CD4-positive, alpha-beta T cell treated with Interleukin-15 for 4 hours (primary cell): ENCODE data around the gene CAP2.

Experiments
- DNase-seq: peaks from one replicate; pipeline ENCODE4 v3.0.0-alpha.2; 2020; ENCODE audit warnings: low spot score

Gene CAP2

DNA sequence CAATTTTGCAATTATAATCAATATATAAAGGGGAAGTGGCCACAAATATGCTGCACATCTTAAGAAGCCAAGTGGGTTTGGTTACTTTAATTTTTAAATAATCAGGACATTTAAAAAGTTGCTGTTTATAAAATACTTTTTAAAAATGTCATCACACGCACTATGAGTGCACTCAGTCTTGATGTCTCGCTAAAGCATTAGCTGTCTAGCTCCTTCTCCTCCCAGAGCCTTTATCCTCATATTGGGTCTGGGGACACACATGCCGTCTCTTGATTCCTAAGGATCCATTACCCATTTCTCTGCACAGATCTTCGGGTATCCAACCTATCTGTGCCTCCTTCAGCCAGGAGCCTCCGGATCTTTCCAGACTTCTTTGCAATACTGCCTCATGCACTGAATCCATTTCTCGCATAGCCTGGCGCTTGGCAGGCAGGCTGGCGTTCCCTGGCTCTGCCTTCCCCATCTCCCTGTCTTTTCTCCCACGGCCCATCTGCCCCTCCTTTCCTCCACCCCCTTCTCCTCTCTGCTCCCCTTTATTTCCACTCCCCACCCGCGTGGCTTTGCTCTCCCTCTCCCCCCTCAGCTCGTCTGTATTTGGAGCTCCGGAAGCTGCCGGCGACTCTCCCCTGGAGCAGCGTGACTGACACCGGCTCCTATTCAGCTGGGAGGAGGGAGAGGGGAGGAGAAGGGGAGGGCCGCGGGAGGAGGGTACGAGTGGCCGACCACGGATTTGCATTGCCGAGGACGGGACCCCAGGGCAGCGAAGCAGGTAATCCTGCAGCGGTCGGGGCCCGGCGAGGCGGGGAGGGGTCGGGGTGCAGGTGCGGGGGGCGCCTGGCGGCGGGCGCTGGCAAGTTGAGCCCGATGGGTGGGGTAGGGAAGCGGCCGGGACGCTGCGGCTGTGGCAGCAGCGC lies at the start of gene CAP2:
TSS of gene CAP2 (plus strand) at position 618 of the 914 bp plus-strand sequence. CDS start 27,961 bp downstream, outside the sequence.
- DNase-seq: no peak

GRCh38 chr6:17347012-17347411 lies 46.4 kb upstream of the CAP2 start:
- DNase-seq: no peak

GRCh38 chr6:17349427-17349826 lies 44.0 kb upstream of the CAP2 start:
- DNase-seq: no peak

GRCh38 chr6:17352302-17352701 lies 41.1 kb upstream of the CAP2 start:
- DNase-seq: no peak

DNA sequence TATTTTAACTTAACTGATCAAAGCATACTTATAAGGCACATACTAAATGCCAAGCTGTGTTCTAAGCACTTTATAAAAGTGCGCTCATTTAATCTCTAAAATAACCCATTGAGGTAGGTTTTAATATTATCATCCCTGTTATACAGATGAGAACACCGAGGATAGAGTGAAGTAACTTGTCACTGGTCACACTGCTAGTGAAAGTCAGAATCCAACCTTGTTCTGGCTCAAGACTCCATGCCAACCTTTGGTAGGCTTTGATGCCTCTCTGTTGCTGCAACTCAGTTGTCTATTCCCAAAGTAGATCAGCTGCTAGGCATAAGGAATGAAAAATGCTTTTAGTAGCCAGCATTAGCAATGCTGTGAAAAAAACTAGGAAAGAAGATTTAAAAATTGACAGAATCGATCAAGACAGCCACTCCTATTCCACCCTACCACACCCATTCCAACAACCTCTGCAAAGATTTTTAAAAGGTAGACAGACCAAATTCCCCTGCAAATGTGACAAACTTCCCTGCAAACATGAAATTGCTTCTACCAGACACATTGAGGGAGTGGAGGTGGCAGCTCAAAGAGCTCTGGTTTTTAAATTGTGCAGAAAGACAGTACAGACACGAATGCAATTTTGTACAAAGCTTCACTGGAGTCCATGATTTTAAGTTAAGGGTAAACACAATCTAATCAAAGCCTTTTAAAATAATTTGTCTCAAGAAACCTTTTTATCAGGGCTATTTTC lies 39.8 kb upstream of the CAP2 start:
- DNase-seq: no peak

GRCh38 chr6:17354700-17355403 lies 38.5 kb upstream of the CAP2 start:
- no peak for DNase-seq

GRCh38 chr6:17355404-17355774 lies 38.0 kb upstream of the CAP2 start:
- no peak for DNase-seq

GRCh38 chr6:17358515-17358914 lies 34.9 kb upstream of the CAP2 start:
- no peak for DNase-seq

DNA sequence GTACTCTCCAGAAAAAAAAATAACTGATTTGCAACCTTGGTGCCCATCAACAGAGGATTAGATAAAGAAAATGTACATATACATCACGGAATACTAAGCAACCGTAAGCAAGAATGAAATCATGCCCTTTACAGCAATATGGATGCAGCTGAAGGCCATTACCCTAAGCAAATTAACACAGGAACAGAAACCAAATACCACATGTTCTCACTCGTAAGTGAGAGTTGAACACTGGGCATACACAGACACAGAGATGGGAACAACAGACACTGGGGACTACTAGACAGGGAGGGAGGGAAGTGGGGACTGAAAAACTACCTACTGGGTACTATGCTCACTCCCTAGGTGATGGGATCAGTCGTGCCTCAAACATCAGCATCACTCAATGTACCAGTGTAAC lies 32.8 kb upstream of the CAP2 start:
- no peak for DNase-seq

- DNase-seq: no peak
Observed at GRCh38 chr6:17361013-17361412, 32.4 kb upstream of the CAP2 start.

DNA sequence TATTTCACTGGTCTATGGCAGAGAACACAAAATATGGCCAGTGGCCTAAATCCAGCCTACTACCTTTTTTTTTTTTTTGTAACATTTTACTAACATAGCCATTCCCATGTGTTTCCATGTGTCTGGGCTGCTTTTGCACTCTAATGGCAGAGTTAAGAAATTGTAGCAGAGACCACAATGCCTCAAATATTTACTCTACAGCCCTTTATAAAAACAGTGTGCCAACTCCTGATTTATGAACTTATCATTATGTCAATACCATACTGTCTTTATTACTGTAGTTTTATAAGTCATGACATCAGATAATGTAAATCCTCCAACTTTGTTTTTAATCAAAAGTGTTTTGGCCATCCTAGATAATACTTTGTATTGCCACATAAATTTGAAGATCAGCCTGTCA lies 27.4 kb upstream of the CAP2 start:
- DNase-seq: no peak

DNA sequence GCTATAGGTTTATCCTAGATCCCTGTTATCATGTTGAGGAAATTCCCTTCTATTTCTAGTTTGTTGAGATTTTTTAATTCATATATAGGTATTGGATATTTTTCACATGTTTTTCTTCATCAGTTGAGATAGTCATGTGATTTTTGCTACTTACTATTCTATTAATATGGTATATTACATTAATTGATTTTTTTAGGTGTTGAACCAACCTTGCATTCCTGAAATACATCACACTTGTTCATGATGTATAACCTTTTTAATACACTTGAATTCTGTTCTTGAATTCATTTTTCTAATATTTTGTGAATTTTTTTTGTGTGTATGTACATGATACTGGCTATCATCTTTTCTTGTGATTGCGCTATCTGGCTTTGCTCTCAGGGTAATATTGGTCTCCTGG lies 25.5 kb upstream of the CAP2 start:
- DNase-seq: no peak

- DNase-seq: no peak
Observed at GRCh38 chr6:17381424-17382147, 11.8 kb upstream of the CAP2 start.

DNA sequence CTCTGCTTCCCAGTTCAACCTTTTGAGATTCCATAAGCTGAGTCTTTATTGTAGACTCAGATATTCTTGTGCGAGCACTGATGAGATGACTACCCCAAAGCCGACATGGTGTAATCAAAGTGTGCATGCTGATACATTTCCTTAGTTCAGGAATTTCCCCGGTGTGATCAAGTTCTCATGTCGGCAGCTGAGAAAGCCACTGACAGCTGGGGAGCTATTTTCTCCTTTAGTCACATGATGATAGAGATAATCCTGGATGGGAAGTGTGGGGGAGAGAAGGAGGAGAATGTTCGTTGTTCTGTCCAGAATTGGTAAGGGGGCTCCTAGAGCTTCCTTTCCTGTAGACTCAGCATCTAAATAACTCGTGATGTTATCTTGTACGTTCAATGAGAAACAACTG lies 7.7 kb upstream of the CAP2 start:
- no peak for DNase-seq

DNA sequence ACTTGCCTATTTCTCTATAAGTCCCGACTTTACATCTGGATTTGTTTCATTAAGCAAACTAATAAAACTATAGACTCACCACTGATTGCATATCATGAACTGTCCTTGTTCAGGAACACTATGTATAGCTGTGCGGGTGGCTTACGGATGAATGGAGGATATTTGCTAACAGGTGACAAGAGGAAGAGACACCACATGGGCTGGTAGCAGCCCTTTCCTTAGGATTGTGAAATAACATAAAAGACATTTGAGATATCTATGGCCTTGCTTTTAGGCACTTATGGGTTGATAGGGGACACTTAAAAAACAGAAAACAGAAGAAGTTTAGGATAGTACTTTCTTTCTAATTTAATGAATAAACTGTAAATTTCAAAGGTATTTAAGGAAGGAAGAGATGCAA lies 5.0 kb upstream of the CAP2 start:
- DNase-seq: no peak

DNA sequence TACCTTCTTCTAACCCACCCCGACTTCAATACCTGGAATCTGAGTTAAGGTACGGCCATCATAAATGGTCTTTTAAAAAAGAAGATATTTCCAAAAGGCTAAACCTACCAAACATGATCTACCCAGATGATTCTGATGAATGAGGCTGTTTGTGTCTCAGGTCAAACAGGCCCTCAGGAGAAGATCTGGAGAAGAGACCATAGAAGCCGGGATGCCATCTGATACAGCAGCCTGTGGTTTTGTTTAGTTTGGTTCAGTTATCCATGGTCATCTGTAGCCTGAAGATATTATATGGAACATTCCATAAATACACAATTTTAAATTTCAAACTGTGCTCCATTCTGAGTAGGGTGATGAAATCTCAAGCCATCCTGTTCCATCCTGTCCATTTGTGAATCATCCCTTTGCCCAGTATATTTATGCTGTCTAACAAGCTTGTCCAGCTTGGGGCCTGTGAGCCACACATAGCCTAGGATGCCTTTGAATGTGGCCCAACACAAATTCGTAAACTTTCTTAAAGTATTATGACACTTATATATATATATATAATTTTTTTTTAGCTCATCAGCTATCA lies 4.0 kb upstream of the CAP2 start:
- no peak for DNase-seq

DNA sequence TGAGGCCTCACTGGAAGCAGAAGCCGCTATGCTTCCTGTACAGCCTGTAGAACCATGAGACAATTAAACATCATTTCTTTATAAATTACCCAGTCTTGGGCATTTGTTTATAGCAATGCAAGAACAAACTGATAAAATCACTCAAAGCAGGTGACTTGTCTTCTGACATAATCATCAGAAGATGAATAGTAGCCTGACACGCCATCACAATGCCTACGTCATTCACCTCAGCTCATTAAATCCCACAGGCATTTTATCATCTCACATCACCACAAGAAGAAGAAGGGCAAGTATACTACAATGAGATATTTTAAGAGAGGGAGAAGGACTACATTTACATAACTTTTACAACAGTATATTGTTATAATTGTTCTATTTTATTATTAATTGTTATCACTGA lies 3.1 kb upstream of the CAP2 start:
- no peak for DNase-seq

GRCh38 chr6:17391976-17392375 lies 1.4 kb upstream of the CAP2 start:
- no peak for DNase-seq

DNA sequence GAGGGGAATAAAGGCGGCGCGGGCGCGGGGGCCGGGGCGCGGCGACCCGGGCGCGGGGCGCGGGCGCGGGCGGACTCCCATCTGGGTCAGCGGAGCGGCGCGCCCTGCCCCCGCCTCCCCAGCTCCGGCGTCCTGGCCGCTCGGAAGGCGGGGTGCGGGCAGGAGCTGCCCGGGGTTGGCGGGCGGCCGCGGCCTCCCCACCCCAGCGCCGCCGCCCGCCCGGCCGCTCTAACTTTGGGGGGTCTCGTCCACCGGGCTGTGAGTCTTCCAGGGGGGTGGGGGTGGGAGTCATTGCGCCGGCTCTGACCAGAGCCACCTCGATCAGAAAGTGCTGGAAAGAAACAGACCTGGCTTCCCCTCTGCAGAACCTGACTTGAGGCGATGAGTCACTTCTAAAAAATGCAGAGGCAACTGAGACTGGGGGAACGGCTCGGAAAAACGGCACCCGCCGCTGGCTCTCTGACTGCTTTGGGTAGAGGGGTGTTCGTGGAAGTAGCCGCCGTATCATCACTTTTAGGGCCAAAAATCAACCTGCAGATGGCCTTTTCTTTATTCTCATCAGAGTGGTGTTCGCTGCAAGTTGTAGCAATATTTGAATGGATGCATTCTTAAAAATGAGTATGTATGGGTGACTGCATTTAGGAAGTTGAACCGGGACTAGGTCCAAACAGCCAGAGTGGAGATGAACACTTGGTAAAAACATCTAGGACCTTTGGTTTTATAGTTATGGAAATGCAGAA lies 667 bp downstream of the CAP2 start:
- DNase-seq: no peak

DNA sequence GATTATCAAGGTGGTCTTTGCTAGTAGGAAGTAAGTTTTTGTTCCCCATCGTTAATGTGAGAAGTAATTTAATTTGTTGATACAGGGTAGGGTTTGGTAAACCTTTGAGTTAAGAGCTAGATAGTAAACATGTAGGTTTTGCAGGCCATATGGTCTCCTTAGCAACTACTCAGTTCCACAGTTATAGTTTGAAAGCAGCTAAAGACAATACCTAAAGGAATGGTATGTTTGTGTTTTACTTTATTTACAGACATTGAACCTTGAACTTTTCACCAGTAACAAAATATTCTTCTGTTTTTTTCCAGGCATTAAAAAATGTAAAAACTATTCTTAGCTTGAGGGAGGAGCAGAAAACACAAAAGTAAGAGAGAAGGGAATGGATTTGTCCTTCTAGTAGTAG lies 1.7 kb downstream of the CAP2 start:
- DNase-seq: no peak

DNA sequence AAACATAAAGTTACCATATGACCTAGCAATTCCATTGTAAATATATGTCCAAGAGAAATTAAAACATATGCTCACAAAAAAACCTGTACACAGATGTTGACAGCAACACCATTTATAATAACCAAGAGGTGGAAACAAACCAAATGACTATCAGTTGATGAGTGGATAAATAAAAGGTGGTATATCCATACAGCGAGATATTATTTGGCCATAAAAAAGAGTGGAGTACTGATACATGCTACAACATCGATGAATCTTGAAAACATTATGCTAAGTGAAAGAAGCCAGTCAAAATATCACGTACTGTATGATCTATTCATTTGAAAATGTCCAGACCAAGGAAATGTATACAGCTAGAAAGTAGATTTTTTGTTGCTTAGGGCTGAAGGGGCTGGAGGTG lies 2.9 kb downstream of the CAP2 start:
- DNase-seq: no peak
